H1 (cell line): ENCODE measurements around the gene GPC2. TPM values are rescaled to one million over a fixed set of nuclear protein-coding genes. Genes with fewer than 3 reads are reported as not detected.
A peak's percentile ranks its signal among the peaks of the same experiment; 100 is the strongest.

ENCODE experiments used
- CTCF ChIA-PET: fragments of 300-600 bp; sonication (Branson Sonifier 250); formaldehyde crosslinking; loops from one replicate; lab custom pipeline; 2021; ENCODE audit not compliant: partially characterized antibody; lab: Charles Lee
- POLR2A ChIA-PET: fragments of 300-600 bp; sonication (Branson Sonifier 250); formaldehyde crosslinking; loops from one replicate; lab custom pipeline; 2021; ENCODE audit warnings: inconsistent platforms; ENCODE audit not compliant: partially characterized antibody; lab: Charles Lee
- DNase-seq, 2 experiments: peaks; one replicate each; pipeline versions ENCODE4 v3.0.0 to v3.0.0-alpha.2; 2010 to 2022; ENCODE audit warnings: low spot score in 2 of 2, low read depth in 1 of 2, mixed read lengths in 1 of 2
- FAIRE-seq: peaks from 2 replicates; lab custom pipeline; 2011; peaks lifted over from hg19 to GRCh38; lab: Jason Lieb, UNC
- H2AFZ ChIP-seq: 2 replicates; pipeline ENCODE4 v1.8.1; 2012; ENCODE audit warnings: low read length, inconsistent platforms
- H2AK5ac ChIP-seq: 2 replicates; pipeline ENCODE4 v1.6.1; 2013; ENCODE audit warnings: low read depth, low read length
- H2BK120ac ChIP-seq: replicated peaks from 2 replicates; pipeline ENCODE3; 2013; ENCODE audit warnings: low read depth, low read length, inconsistent platforms
- H2BK12ac ChIP-seq: 2 replicates; pipeline ENCODE4 v1.6.1; 2013; ENCODE audit warnings: low read depth, low read length
- H2BK15ac ChIP-seq: 2 replicates; pipeline ENCODE4 v1.6.1; 2013; ENCODE audit warnings: low read length
- H2BK20ac ChIP-seq: 2 replicates; pipeline ENCODE4 v1.6.1; 2013; ENCODE audit warnings: low read length
- H2BK5ac ChIP-seq: 2 replicates; pipeline ENCODE4 v1.6.1; 2013; ENCODE audit warnings: low read depth, low read length
- H3K14ac ChIP-seq: 2 replicates; pipeline ENCODE4 v1.6.1; 2013; ENCODE audit warnings: inconsistent platforms; ENCODE audit not compliant: insufficient read length
- H3K18ac ChIP-seq: 2 replicates; pipeline ENCODE4 v1.6.1; 2013; ENCODE audit warnings: low read length; ENCODE audit errors: extremely low read depth
- H3K23ac ChIP-seq: 2 replicates; pipeline ENCODE4 v1.6.1; 2013; ENCODE audit warnings: inconsistent platforms; ENCODE audit not compliant: insufficient read length
- H3K23me2 ChIP-seq: 2 replicates; pipeline ENCODE4 v1.6.1; 2013; ENCODE audit warnings: low read depth, low read length
- H3K27ac ChIP-seq: 2 replicates; pipeline ENCODE4 v1.6.1; 2011; ENCODE audit warnings: low read depth, low read length, inconsistent platforms
- H3K27me3 ChIP-seq, 4 experiments: replicated peaks in 1 of 4; 1 replicate in 1 of 4; 2 replicates in 3 of 4; pipeline versions ENCODE4 v1.6.1 to v1.8.1; 2011 to 2013; ENCODE audit warnings: low read length in 3 of 4, mild to moderate bottlenecking in 3 of 4, inconsistent platforms in 2 of 4, mixed read lengths in 2 of 4, moderate library complexity in 1 of 4; ENCODE audit not compliant: control insufficient read depth in 3 of 4, insufficient read depth in 3 of 4; ENCODE audit errors: extremely low read depth in 1 of 4
- H3K36me3 ChIP-seq, 4 experiments: 2 replicates each; pipeline versions ENCODE4 v1.6.1 to v1.8.1; 2011 to 2013; ENCODE audit warnings: mild to moderate bottlenecking in 4 of 4, low read length in 3 of 4, moderate library complexity in 2 of 4, control low read depth in 1 of 4, inconsistent platforms in 1 of 4; ENCODE audit not compliant: insufficient read depth in 4 of 4, control insufficient read depth in 2 of 4
- H3K4ac ChIP-seq: replicated peaks from 2 replicates; pipeline ENCODE3; 2013; ENCODE audit warnings: low read length, low read depth, mixed read lengths, inconsistent platforms; ENCODE audit not compliant: insufficient read length
- H3K4me1 ChIP-seq, 4 experiments: replicated peaks in 1 of 4; 1 replicate in 1 of 4; 2 replicates in 3 of 4; pipeline versions ENCODE4 v1.6.1 to v1.8.1; 2011 to 2013; ENCODE audit warnings: low read length in 3 of 4, inconsistent platforms in 2 of 4, mixed read lengths in 1 of 4; ENCODE audit not compliant: insufficient read depth in 4 of 4, control insufficient read depth in 3 of 4
- H3K4me2 ChIP-seq, 2 experiments: 2 replicates each; pipeline versions ENCODE4 v1.6.1 to v1.8.1; 2011 to 2013; ENCODE audit warnings: low read depth in 2 of 2, low read length in 2 of 2, control low read depth in 1 of 2, inconsistent platforms in 1 of 2, mild to moderate bottlenecking in 1 of 2; ENCODE audit not compliant: insufficient read depth in 1 of 2
- H3K4me3 ChIP-seq, 4 experiments: fragments of 200-600, 300-600 bp in 1 of 4; sonication (generic), shearing (Covaris generic), sonication (Bioruptor Twin) in 1 of 4; 2 replicates each; pipeline versions ENCODE4 v1.5.1 to v1.8.1; 2011 to 2016; ENCODE audit warnings: low read length in 4 of 4, low read depth in 3 of 4, control low read depth in 2 of 4, inconsistent platforms in 2 of 4, mild to moderate bottlenecking in 2 of 4, mixed read lengths in 1 of 4, moderate library complexity in 1 of 4; ENCODE audit not compliant: insufficient read depth in 2 of 4; ENCODE audit errors: extremely low read depth in 1 of 4
- H3K56ac ChIP-seq: replicated peaks from 2 replicates; pipeline ENCODE3; 2013; ENCODE audit warnings: low read depth, mild to moderate bottlenecking, mixed read lengths, low read length, inconsistent platforms; ENCODE audit not compliant: insufficient read length
- H3K79me1 ChIP-seq: 2 replicates; pipeline ENCODE4 v1.6.1; 2013; ENCODE audit warnings: low read depth, low read length, control low read depth
- H3K79me2 ChIP-seq, 2 experiments: 2 replicates each; pipeline versions ENCODE4 v1.6.1 to v1.8.1; 2012 to 2013; ENCODE audit warnings: low read length in 2 of 2, mild to moderate bottlenecking in 2 of 2, inconsistent platforms in 1 of 2; ENCODE audit not compliant: insufficient read depth in 2 of 2, control insufficient read depth in 1 of 2
- H3K9ac ChIP-seq, 4 experiments: replicated peaks in 1 of 4; 1 replicate in 1 of 4; 2 replicates in 3 of 4; pipeline versions ENCODE4 v1.6.1 to v1.8.1; 2011 to 2013; ENCODE audit warnings: low read depth in 3 of 4, low read length in 3 of 4, control low read depth in 2 of 4, mild to moderate bottlenecking in 2 of 4, moderate library complexity in 2 of 4, inconsistent platforms in 1 of 4; ENCODE audit errors: extremely low read depth in 1 of 4
- H3K9me3 ChIP-seq, 2 experiments: 2 replicates each; pipeline versions ENCODE4 v1.6.1 to v1.8.1; 2012 to 2013; ENCODE audit warnings: mild to moderate bottlenecking in 2 of 2, moderate library complexity in 2 of 2, control low read depth in 1 of 2, inconsistent platforms in 1 of 2, low read depth in 1 of 2, low read length in 1 of 2, mixed read lengths in 1 of 2; ENCODE audit not compliant: insufficient read depth in 2 of 2
- H4K20me1 ChIP-seq, 2 experiments: replicated peaks in 1 of 2; 2 replicates each; pipeline versions ENCODE3 to v1.8.1; 2011 to 2013; ENCODE audit warnings: inconsistent platforms in 2 of 2, low read length in 2 of 2, mild to moderate bottlenecking in 1 of 2; ENCODE audit not compliant: insufficient read depth in 2 of 2, control insufficient read depth in 1 of 2
- H4K5ac ChIP-seq: 2 replicates; pipeline ENCODE4 v1.6.1; 2013; ENCODE audit warnings: low read length, low read depth, mixed read lengths, inconsistent platforms; ENCODE audit not compliant: insufficient read length
- H4K8ac ChIP-seq: 2 replicates; pipeline ENCODE4 v1.8.0; 2013; ENCODE audit warnings: mild to moderate bottlenecking, moderate library complexity, low read length, inconsistent platforms; ENCODE audit not compliant: insufficient read depth; ENCODE audit errors: extremely low read depth
- H4K91ac ChIP-seq: replicated peaks from 2 replicates; pipeline ENCODE3; 2013; ENCODE audit warnings: low read length, mixed read lengths, inconsistent platforms; ENCODE audit not compliant: insufficient read length
- CBX8 ChIP-seq: fragments of 300-800, 300-1000 bp; sonication (generic); IDR thresholded peaks from 2 replicates; pipeline ENCODE4 v1.7.1; 2016; ENCODE audit warnings: low read depth, low read length, borderline replicate concordance
- CEBPB ChIP-seq: IDR thresholded peaks from 2 replicates; pipeline ENCODE4 v1.6.1; 2012; ENCODE audit warnings: low read depth, low read length
- CHD1 ChIP-seq: IDR thresholded peaks from 2 replicates; pipeline ENCODE4 v1.6.1; 2012; ENCODE audit warnings: low read depth, low read length, improper control_type of control experiment
- EP300 ChIP-seq, 2 experiments: IDR thresholded peaks; 1 replicate in 1 of 2; 2 replicates in 1 of 2; pipeline ENCODE4 v1.6.1; 2011 to 2012; ENCODE audit warnings: low read depth in 2 of 2, low read length in 2 of 2, mild to moderate bottlenecking in 2 of 2, borderline replicate concordance in 1 of 2, inconsistent platforms in 1 of 2, moderate library complexity in 1 of 2
- EZH2 ChIP-seq: fragments of 200-600 bp; sonication (generic); IDR thresholded peaks from 2 replicates; pipeline ENCODE4 v1.7.1; 2012; ENCODE audit warnings: low read depth, mild to moderate bottlenecking, moderate library complexity, low read length, inconsistent platforms; ENCODE audit not compliant: severe bottlenecking
- KDM4A ChIP-seq: IDR thresholded peaks from one replicate; pipeline ENCODE4 v1.7.1; 2012; ENCODE audit warnings: low read depth, mild to moderate bottlenecking, moderate library complexity, low read length, inconsistent platforms; ENCODE audit not compliant: severe bottlenecking
- KDM5A ChIP-seq: fragments of 200-600 bp; IDR thresholded peaks from 2 replicates; pipeline ENCODE4 v1.7.1; 2012; ENCODE audit warnings: mild to moderate bottlenecking, low read length, inconsistent platforms, mixed read lengths
- MAX ChIP-seq: IDR thresholded peaks from 2 replicates; pipeline ENCODE4 v1.6.1; 2012; ENCODE audit warnings: inconsistent platforms
- RAD21 ChIP-seq, 2 experiments: IDR thresholded peaks in 1 of 2; conservative IDR thresholded peaks in 1 of 2; 2 replicates each; pipeline ENCODE4 v1.6.1; 2011; ENCODE audit warnings: low read depth in 2 of 2, low read length in 2 of 2, improper control_type of control experiment in 1 of 2, inconsistent platforms in 1 of 2, mild to moderate bottlenecking in 1 of 2, moderate library complexity in 1 of 2
- SP2 ChIP-seq: IDR thresholded peaks from 2 replicates; pipeline ENCODE4 v1.6.1; 2012; ENCODE audit warnings: mild to moderate bottlenecking, low read length, inconsistent platforms
- SRF ChIP-seq: IDR thresholded peaks from 2 replicates; pipeline ENCODE4 v1.6.1; 2011; ENCODE audit warnings: mild to moderate bottlenecking, low read depth, low read length, moderate library complexity
- TAF1 ChIP-seq: IDR thresholded peaks from 2 replicates; pipeline ENCODE4 v1.6.1; 2011; ENCODE audit warnings: mild to moderate bottlenecking, low read depth, low read length
- TAF7 ChIP-seq: optimal IDR thresholded peaks from 2 replicates; pipeline ENCODE3; 2011; ENCODE audit warnings: low read depth, mild to moderate bottlenecking, inconsistent platforms, low read length, moderate library complexity, borderline replicate concordance
- TCF12 ChIP-seq: IDR thresholded peaks from 2 replicates; pipeline ENCODE4 v1.6.1; 2011; ENCODE audit warnings: low read depth, mild to moderate bottlenecking, low read length
- WGBS, 2 experiments: shearing (Covaris generic) in 1 of 2; methylation state at CpG; one replicate each; pipeline versions ENCODE4 v1.1.6 to v1.1.7; 2013 to 2015; ENCODE audit warnings: low lambda C conversion rate in 2 of 2, mixed read lengths in 2 of 2, inconsistent platforms in 1 of 2, low coverage in 1 of 2, missing lambda C conversion rate in 1 of 2; ENCODE audit not compliant: insufficient replicate concordance in 2 of 2, insufficient coverage in 1 of 2, insufficient read length in 1 of 2; ENCODE audit errors: extremely low coverage in 1 of 2, missing lambda C conversion rate in 1 of 2; 5-methylcytosine and 5-hydroxymethylcytosine counted together
- polyA plus RNA-seq, 7 experiments: library from polyadenylated mRNA; depleted of rRNA in 3 of 7; stranded (reverse) in 5 of 7; unstranded in 2 of 7; fragments of >200 nt in 5 of 7; fragments of 200-250 nt in 2 of 7; gene quantifications; 1 replicate in 5 of 7; 2 replicates in 1 of 7; 4 replicates in 1 of 7; pipeline versions ENCODE4 v1.2.1 to v1.2.3, GENCODE V29; 2011 to 2013; ENCODE audit warnings: missing spikeins in 2 of 7, mixed read lengths in 2 of 7
- total RNA-seq: library from RNA; stranded (reverse); fragmentation: NEBNext Ultra II Directional; extraction: Animal tissue kit (Norgen Biotek cat#: 25700); gene quantifications from 2 replicates; pipeline ENCODE4 v1.2.1, GENCODE V29; 2021

The GPC2 gene
- total and polyA plus RNA-seq, 2 of the 8 experiments (the other 6 are each of a cell fraction or from before 2014, with no cell fraction given): 25.3 to 44.8 TPM

DNA sequence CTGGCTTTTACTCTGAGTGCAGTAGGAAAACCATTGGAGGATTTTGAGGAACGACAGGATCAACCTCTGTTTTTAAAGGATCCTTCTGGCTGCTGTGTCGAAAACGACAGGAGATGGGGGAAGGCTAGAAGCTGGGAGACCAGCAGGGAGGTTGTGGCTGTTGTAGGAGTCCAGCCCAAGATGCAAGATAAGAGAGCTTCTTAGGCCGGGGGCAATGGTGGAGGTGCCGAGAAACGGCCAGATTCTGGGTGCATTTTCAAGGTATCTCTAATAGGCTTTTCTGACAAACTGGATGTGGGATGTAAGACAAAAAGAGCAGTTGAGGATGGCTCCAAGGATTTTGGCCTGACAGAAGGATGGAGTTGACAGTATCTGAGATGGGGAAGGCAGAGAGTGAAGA, 32.3 kb upstream of the GPC2 start:
- Histone ChIP-seq H3K9me3 (no peaks in the 10 kb centered on the region), H3K4me2 (no peak overlapping the region), H2BK5ac (no peak overlapping the region), H3K9ac (no peak overlapping the region), H4K5ac (no peak overlapping the region), H3K23me2 (0 out of 2 replicates have a peak, but pooled peaks cover under 1% of the 10 kb centered on the region), H3K18ac (no peak overlapping the region), H3K36me3 (no peaks in the 10 kb centered on the region), H2BK120ac (no peak overlapping the region), H4K20me1 (no peaks in the 10 kb centered on the region), H3K27me3 (peaks cover 0 to 14% (median 6%) of the 10 kb centered on the region in 4 experiments; a peak in 6 of 7 replicates), H3K79me2 (no peaks in the 10 kb centered on the region), H2BK20ac (no peak overlapping the region), H2BK12ac (no peak overlapping the region), H4K8ac (no peak overlapping the region), H4K91ac (no peak overlapping the region), H3K4me3 (no peak overlapping the region), H3K23ac (no peak overlapping the region), H3K79me1 (no peaks in the 10 kb centered on the region), H3K56ac (no peak overlapping the region), H2AFZ (no peak overlapping the region), H2BK15ac (no peak overlapping the region), H3K14ac (no peak overlapping the region), H2AK5ac (0 out of 2 replicates have a peak overlapping the region, but pooled peaks have one; percentile 25), H3K4ac (no peak overlapping the region), H3K4me1 (peaks cover 0 to 4% (median 2%) of the 10 kb centered on the region in 4 experiments; a peak in 2 of 7 replicates), H3K27ac (no peak overlapping the region)
- FAIRE-seq (no peak), DNase-seq (no peak)
- POLR2A ChIA-PET: interaction anchor here (0.8 to 1.6 kb wide), 3 partner anchors 23 to 79 kb away, joined by 3 to 6 read pairs (median 4); partner anchors contain the start of gene LAMTOR4
- CTCF ChIA-PET: interaction anchor here (0.6 to 2.4 kb wide), 5 partner anchors 19 to 77 kb away, joined by 3 to 23 read pairs (median 6); no protein-coding TSS in a partner anchor
- 79% methylated on average over 6 of the region's 6 CpGs; no CpG with 5 or more reads in 1 of the 2 experiments for WGBS, 2 experiments
- TF ChIP-seq SP2: no peak
- TF ChIP-seq MAX: no peak
- TF ChIP-seq RAD21 (IDR thresholded peaks at IDR 0.05 in 1 of 2, conservative IDR thresholded peaks at IDR 0.05 in 1 of 2; ENCODE audit: low read depth in 2 of 2, low read length in 2 of 2): no peak
- no peak for TF ChIP-seq CHD1
- TF ChIP-seq TAF7: no peak
- no peak for TF ChIP-seq TCF12
- TF ChIP-seq CBX8: no peak
- TF ChIP-seq CEBPB: no peak
- no peak for TF ChIP-seq KDM4A
- TF ChIP-seq EZH2: no peak
- no peak for TF ChIP-seq KDM5A
- TF ChIP-seq TAF1: no peak
- TF ChIP-seq SRF: no peak
- TF ChIP-seq EP300 (IDR thresholded peaks at IDR 0.05; ENCODE audit: borderline replicate concordance in 1 of 2, low read depth in 2 of 2, low read length in 2 of 2): no peak
